DMS153 treated with DMSO at 0.1 percent for 48 hours (cell line): ENCODE measurements around the gene PAX2.

Source experiments
- DNase-seq: peaks from one replicate; lab custom pipeline; 2025; ENCODE audit not compliant: unreplicated experiment; lab: John Stamatoyannopoulos, UW

Gene PAX2

GRCh38 chr10:100874702-100875483 is 129.5 kb downstream of the PAX2 start:
- DNase-seq, result no peak

GRCh38 chr10:100875484-100876166 is 130.2 kb downstream of the PAX2 start:
- no peak for DNase-seq

GRCh38 chr10:100876585-100877460 is 131.4 kb downstream of the PAX2 start:
- no peak for DNase-seq

GRCh38 chr10:100877461-100877850 is 132.1 kb downstream of the PAX2 start:
- no peak for DNase-seq

GRCh38 chr10:100878291-100878910 is 133.0 kb downstream of the PAX2 start:
- peak; percentile 21 for DNase-seq
